Spleen (tissue), 7 donors: ENCODE measurements around the gene GSN.

Experiments used
- CTCF ChIP-seq, 11 experiments: fragments of 200-600 bp in 7 of 11; fragments of 450-650 bp in 4 of 11; sonication (generic) in 4 of 11; IDR thresholded peaks in 8 of 11; conservative IDR thresholded peaks in 3 of 11; 1 replicate in 7 of 11; 2 replicates in 4 of 11; pipeline versions ENCODE4 v1.4.0 to v1.8.0; 2016 to 2021; ENCODE audit warnings: antibody characterized with exemption in 11 of 11, inconsistent platforms in 4 of 11, mild to moderate bottlenecking in 1 of 11
- POLR2A ChIP-seq, 3 donors: fragments of 450-650 bp; IDR thresholded peaks; one replicate each; pipeline ENCODE4 v1.5.1; 2017; ENCODE audit warnings: antibody characterized with exemption in 3 of 3, mild to moderate bottlenecking in 1 of 3
- donor health status: DM: no; HTN: no; CAD: no; lungs with moderate emphysema.
- donor health status: DM: no; HTN: no; CAD: no.
- donor health status: DM: no; HTN: no; CAD: no.

GRCh38 chr9:121266906-121267650, 884 bp upstream of the GSN start:
- TF ChIP-seq CTCF (IDR thresholded peaks at IDR 0.05 in 8 of 11, conservative IDR thresholded peaks at IDR 0.05 in 3 of 11) (no peak), POLR2A (IDR thresholded peaks at IDR 0.05) (no peak)
